ENCODE data around the gene TIMELESS. TPM values are rescaled to one million over a fixed set of nuclear protein-coding genes. Genes with fewer than 3 reads are reported as not detected.
A peak's percentile ranks its signal among the peaks of the same experiment; 100 is the strongest.
"Not testable (repeated sequence)": the region's sequence is repeated elsewhere in the genome, so short reads cannot be mapped to it uniquely, and the experiment has no call there.

The TIMELESS gene
- 32.5 TPM for polyA plus RNA-seq (2013, experiment 1 of 2; ENCODE audit: insufficient read length)
- polyA plus RNA-seq (2013, experiment 2 of 2; ENCODE audit: insufficient read length) = 6.4 TPM

DNA sequence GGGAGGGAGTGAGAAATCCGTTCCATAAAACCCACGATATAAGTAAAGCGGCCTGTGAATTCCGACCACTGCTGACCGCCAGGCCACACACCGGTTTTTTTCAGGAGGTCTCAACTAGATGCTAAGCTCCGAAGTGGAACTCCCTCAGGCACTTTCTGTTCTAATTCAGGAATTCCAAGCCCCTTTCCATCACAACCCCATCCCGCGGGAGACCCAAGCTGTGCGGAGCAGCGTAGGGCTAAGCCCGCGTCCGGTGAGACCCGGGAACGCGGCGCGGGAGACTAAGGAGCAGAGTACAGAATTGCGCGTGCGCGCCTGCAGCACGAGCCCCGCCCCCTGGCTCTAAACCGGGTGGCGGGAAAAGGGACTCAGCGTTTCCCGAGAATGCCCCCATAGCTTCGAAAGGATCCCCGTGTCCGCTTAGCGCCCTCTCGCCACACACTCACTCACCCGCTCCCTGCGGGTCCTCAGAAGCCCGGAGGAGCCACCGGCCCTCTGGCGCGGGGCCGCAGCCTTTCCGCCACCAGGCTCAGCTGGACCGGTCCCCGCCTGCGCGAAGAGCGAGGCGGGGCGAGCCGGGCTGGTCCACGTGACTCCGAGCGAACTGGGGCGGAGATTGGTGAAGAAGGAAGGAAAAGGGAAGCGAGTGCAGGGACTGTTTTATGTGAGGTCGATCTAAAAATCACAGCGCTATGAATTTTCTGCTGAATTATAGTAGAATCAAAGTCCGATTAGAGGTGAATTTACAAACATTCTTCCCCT is at the start of gene TIMELESS:
Gene TIMELESS (minus strand): TSS at position 567 of the 762 bp plus-strand sequence. CDS start 15,256 bp downstream, outside the sequence.
- peak; percentile 90 for DNase-seq

DNA sequence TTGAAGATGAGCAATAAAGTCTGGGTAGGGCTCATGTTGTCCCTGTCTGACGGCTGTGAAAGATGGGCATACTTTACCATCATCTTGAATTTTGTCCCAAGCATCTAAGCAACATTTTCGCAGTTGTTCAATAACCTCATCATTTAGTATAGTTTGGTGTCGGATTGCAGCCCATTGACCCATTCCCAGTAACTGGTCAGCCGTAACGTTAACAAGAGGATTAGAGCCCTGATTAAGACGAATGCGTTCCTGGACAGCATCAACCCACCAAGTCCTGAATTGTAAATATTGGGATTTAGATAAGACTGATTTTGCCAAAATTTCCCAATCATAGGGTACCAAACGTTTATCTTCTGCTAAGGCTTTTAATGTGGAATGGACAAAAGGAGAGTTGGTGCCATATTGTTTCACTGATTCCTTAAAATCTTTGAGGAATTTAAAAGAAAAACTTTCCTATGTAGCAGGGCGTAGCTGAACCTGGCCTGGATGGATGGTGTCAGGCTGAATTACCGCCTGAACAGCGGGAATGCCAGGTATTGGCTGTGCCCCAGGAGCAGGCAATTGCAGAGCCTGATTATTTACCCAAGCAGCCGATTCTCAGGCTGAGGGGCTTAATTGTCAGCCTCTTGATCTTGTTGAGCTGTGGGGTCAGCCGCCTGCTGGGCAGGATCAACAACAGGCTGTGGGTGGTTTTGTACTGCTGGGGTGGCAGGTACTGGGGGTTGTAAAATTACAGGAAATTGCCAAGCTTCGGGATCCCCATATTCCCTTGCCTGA is 49.1 kb upstream of the TIMELESS start:
- not testable (repeated sequence) for DNase-seq

- peak; percentile 34 for DNase-seq
These were observed 47.5 kb upstream of the TIMELESS start for GRCh38 chr12:56496704-56497103.

GRCh38 chr12:56494481-56494880 is 45.3 kb upstream of the TIMELESS start:
- not testable (repeated sequence) for DNase-seq

DNA sequence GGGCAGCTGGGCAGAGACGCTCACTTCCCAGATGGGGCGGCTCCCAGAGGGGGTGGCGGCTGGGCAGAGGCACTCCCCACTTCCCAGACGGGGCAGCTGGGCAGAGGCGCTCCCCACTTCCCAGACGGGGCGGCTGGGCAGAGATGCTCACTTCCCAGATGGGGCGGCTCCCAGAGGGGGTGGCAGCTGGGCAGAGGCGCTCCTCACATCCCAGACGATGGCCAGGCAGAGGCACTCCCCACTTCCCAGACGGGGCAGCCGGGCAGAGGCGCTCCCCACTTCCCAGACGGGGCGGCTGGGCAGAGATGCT is 44.8 kb upstream of the TIMELESS start:
- DNase-seq = not testable (repeated sequence)

GRCh38 chr12:56493409-56494105 is 44.3 kb upstream of the TIMELESS start:
- DNase-seq = not testable (repeated sequence)

GRCh38 chr12:56490360-56490759 is 41.1 kb upstream of the TIMELESS start:
- no peak for DNase-seq

- peak; percentile 73 for DNase-seq
These were observed 39.1 kb upstream of the TIMELESS start, which contains the start of gene GLS2 for GRCh38 chr12:56488041-56488955. GLS2 (minus strand) TSS chr12:56488161; CDS start chr12:56488118, 43 bp downstream.

GRCh38 chr12:56487448-56488040 is 38.3 kb upstream of the TIMELESS start:
- DNase-seq = no peak

DNA sequence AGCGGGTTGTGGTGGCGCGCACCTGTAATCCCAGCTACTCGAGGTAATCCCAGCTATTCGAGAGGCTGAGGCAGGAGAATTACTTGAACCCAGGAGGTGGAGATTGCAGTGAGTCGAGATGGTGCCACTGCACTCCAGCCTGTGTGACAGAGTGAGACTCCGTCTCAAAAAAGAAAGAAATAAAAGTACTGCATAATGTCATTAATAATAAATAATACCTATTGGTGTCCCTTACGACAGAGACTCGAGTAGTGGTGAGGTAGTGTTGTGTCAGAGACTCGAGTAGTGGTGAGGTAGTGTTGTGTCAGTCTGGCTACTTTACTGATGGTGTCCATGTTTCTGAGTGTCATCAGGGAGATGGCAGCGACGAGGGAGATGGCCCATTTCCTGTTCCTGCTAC is 37.5 kb upstream of the TIMELESS start:
- DNase-seq = no peak

DNA sequence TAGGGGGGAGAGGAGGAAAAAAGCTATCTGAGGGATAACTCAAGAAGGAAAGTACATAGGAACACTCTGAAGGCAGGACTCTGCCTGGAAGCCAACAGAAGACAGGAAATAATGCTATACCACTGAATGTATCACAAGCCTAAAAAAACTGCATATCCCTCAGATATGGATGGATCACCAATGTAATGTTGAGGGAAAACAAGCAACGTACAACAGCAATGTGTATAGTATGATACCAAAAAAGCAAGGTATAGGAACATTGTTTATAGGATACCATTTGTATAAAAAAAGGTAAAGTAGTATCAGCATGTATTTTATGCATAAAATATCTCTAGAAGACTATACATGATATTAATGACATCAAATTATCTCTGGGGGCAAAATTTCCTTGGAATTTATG is 35.3 kb upstream of the TIMELESS start:
- DNase-seq = no peak

GRCh38 chr12:56479625-56480024 is 30.4 kb upstream of the TIMELESS start:
- DNase-seq = no peak

- DNase-seq = no peak
These were observed 28.4 kb upstream of the TIMELESS start for GRCh38 chr12:56477521-56478225.

DNA sequence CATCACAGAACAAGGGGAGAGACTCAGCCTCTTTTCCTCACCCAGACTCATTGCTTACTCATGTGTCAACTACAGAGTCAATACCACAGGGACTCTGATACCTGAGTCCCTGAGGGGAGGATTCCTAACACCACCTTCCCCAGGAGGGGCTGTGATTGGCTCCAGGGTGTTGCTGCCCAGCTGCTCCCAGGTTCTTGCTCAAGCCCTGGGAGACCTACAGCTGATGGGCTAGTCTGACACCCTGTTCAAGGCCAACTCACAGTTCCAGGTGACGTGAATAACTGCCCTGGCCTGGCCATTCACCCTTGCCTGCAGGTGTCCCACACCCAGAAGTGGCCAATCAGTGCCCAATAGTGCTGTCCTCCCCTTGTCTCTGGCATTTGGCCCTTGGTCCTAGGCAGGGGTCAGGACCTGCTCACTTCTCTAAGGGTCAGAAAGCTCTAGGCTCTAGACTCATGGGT is 27.8 kb upstream of the TIMELESS start:
- no peak for DNase-seq

DNA sequence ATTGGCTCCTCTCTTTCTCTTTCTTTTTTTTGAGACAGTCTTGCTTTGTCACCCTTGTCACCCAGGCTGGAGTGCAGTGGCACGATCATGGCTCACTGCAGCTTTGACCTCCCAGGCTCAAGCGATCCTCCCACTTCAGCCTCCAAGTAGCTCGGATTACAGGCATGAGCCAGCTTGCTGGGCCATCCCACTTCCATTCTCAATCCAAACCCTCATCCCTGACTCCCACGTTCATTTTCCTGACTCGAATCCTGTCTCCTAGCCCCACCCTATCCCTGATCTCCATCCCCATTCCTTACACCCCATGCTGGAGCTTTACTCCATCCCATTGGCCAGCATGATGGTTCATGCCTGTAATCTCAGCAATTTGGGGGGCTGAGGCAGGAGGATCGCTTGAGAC is 26.9 kb upstream of the TIMELESS start:
- DNase-seq = no peak

DNA sequence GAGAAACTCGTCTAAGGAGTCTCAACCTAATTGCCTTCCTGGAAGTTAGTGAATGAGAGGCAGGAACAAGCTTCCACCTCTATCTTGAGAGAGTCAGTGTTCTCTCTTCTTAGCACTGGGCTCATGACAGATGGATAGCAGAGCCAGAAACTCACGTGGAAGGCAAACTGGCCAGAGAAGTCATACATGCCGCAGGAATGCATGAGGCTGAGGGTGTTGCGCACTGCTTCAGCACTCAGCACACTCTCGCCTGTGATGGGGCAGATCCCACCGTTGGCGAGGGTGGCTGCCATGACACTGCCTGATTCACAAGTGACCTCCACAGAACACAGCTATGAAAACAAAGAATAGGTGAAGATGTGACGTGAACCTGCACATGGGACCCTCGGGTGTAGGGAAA is 25.2 kb upstream of the TIMELESS start:
- DNase-seq = no peak

DNA sequence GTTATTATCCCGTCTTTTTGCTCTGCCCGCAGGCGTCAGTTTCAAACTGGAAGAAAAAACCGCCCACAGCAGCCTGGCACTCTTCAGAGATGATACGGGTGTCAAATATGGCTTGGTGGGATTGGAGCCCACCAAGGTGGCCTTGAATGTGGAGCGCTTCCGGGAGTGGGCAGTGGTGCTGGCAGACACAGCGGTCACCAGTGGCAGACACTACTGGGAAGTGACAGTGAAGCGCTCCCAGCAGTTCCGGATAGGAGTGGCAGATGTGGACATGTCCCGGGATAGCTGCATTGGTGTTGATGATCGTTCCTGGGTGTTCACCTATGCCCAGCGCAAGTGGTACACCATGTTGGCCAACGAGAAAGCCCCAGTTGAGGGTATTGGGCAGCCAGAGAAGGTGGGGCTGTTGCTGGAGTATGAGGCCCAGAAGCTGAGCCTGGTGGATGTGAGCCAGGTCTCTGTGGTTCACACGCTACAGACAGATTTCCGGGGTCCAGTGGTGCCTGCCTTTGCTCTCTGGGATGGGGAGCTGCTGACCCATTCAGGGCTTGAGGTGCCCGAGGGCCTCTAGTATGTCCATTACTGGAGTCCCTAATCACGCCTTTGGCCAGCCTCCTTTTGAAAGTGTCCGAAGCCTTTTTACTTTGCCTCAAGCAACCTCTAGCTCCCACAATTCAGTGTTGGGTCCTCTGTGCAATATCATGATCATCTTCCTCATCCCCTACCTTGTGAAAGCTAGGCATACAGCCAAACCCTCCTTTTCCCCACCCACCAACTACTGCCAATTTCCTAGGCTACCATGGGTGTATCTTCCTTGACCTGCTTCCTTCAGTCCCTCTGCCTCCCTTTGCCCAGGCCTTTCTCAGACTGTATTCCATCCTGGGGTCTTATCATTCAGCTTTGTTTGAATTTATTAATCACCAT is 20.0 kb upstream of the TIMELESS start:
- no peak for DNase-seq

DNA sequence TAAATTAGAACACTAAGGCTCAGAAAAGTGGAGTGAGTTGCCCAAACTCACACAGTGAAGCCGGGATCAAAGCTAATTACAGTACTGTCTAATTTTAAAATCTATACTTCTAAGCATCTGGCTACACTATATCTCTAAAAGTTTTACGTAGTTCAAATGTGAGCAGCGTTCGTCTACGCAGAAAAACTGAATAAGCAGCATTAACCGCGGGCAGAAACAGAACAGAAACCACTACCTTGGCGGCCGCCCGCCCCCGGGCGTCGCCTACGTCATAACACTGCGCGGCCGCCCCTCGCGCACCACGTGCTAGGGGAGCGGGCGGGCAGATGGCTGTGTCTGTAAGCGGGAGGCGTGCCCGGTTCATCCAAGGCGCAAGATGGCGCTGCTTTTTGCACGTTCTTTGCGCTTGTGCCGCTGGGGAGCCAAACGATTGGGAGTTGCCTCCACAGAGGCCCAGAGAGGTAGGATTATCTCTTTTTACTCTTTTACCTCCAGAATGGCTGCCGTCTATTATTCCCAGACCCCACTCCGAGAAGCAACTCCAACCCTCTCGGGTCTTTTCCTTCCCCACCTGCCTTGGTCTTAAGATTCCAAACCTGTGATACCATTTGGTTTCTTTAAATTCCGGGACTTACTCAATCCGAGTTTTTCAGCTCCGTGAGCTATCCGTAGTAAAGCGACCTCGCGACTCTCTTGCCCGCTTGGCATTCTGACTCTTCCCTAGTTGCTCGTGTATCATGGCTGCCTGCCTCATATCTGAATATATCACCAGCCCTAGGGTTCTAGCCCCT is 19.2 kb upstream of the TIMELESS start, which contains the start of gene SPRYD4:
Gene SPRYD4 (plus strand): TSS at position 363 of the 791 bp plus-strand sequence. CDS start 14 bp downstream, at position 377.
- peak; percentile 91 for DNase-seq

DNA sequence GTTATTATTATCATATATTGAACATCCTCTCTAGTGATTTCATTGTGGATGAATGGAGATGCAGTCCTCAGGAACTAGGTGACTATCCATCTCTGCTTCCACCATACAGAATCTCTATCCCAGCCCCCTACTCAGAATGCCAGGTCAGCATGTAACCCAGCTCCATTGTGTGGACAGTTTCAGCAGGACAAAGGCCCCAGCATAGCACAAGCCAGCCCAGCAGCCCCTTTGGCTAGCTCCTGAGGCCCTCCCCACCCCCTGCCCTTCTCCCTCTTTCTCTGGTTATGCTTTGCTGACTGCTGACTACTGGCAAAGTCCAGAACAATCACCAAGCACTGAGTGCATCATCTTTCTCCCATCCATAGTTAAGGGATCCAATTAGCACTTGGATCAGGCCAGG is 13.3 kb upstream of the TIMELESS start:
- no peak for DNase-seq
